GM12865 (cell line): Measurements from ENCODE around the gene OBSL1.
A peak's percentile ranks its signal among the peaks of the same experiment; 100 is the strongest.

ENCODE experiments used
- DNase-seq: peaks from one replicate; pipeline ENCODE4 v3.0.0; 2010; ENCODE audit warnings: low read depth
- H3K4me3 ChIP-seq: 2 replicates; pipeline ENCODE4 v1.5.1; 2011; ENCODE audit warnings: mild to moderate bottlenecking, low read depth, low read length, control low read depth
- CTCF ChIP-seq: IDR thresholded peaks from 2 replicates; pipeline ENCODE4 v1.5.1; 2011; ENCODE audit warnings: low read length, control low read depth, low read depth, inconsistent platforms; ENCODE audit not compliant: insufficient read depth; ENCODE audit errors: missing control alignments

The OBSL1 gene

GRCh38 chr2:219548990-219549389 lies 22.3 kb downstream of the OBSL1 start:
- no peak for DNase-seq
- no peak overlapping the region for H3K4me3 ChIP-seq
- no peak for TF ChIP-seq CTCF

GRCh38 chr2:219547621-219548020 lies 23.7 kb downstream of the OBSL1 start:
- H3K4me3 ChIP-seq, result no peak overlapping the region
- TF ChIP-seq CTCF, result no peak
- DNase-seq, result no peak

GRCh38 chr2:219545943-219546352 lies 25.4 kb downstream of the OBSL1 start:
- no peak overlapping the region for H3K4me3 ChIP-seq
- no peak for TF ChIP-seq CTCF
- DNase-seq, result no peak

GRCh38 chr2:219545295-219545942 lies 25.9 kb downstream of the OBSL1 start:
- no peak for DNase-seq
- H3K4me3 ChIP-seq, result no peak overlapping the region
- no peak for TF ChIP-seq CTCF

GRCh38 chr2:219544567-219544966 lies 26.8 kb downstream of the OBSL1 start:
- no peak for TF ChIP-seq CTCF
- no peak for DNase-seq
- no peak overlapping the region for H3K4me3 ChIP-seq

- DNase-seq, result peak; percentile 97
- H3K4me3 ChIP-seq, result peak within 1 kb of the TSS; percentile 81
- TF ChIP-seq CTCF, result no peak
Measured at GRCh38 chr2:219543596-219544358, 27.6 kb downstream of the OBSL1 start, which contains the start of the genes CHPF and TMEM198. CHPF (minus strand) TSS chr2:219543809; CDS start chr2:219543538, 271 bp downstream. TMEM198 (plus strand) TSS chr2:219544028; CDS start chr2:219544728, 700 bp downstream.
